CD14-positive monocyte (primary cell): ENCODE results near the gene KCNMA1. TPM values are rescaled to one million over a fixed set of nuclear protein-coding genes. Genes with fewer than 3 reads are reported as not detected.

ENCODE experiments used
- DNase-seq, 3 donors: peaks; one replicate each; pipeline ENCODE4 v3.0.0-alpha.2; 2011 to 2022
- H2AFZ ChIP-seq: 2 replicates; pipeline ENCODE4 v1.6.0; 2012; ENCODE audit warnings: mild to moderate bottlenecking, low read depth, low read length, inconsistent platforms; ENCODE audit not compliant: insufficient read depth, poor library complexity, severe bottlenecking
- H3K27ac ChIP-seq, 2 donors: 1 replicate in 1 of 2; 2 replicates in 1 of 2; pipeline ENCODE4 v1.5.1; 2012 to 2013; ENCODE audit warnings: low read length in 2 of 2, control low read depth in 1 of 2, inconsistent platforms in 1 of 2, low read depth in 1 of 2, mild to moderate bottlenecking in 1 of 2
- H3K27me3 ChIP-seq, 2 donors: one replicate each; pipeline versions ENCODE4 v1.6.0 to v1.6.1; 2011 to 2013; ENCODE audit warnings: low read length in 2 of 2; ENCODE audit not compliant: control insufficient read depth in 2 of 2, insufficient read depth in 2 of 2
- H3K36me3 ChIP-seq, 2 donors: replicated peaks in 1 of 2; 1 replicate in 1 of 2; 2 replicates in 1 of 2; pipeline versions ENCODE4 v1.5.1 to v1.6.1; 2012 to 2013; ENCODE audit warnings: low read length in 2 of 2, control low read depth in 1 of 2, inconsistent platforms in 1 of 2, mild to moderate bottlenecking in 1 of 2; ENCODE audit not compliant: insufficient read depth in 2 of 2, control insufficient read depth in 1 of 2
- H3K4me1 ChIP-seq, 2 donors: 1 replicate in 1 of 2; 2 replicates in 1 of 2; pipeline versions ENCODE4 v1.5.1 to v1.6.1; 2012 to 2013; ENCODE audit warnings: low read length in 2 of 2, control low read depth in 1 of 2, inconsistent platforms in 1 of 2, mild to moderate bottlenecking in 1 of 2, moderate library complexity in 1 of 2; ENCODE audit not compliant: insufficient read depth in 2 of 2, control insufficient read depth in 1 of 2
- H3K4me2 ChIP-seq: replicated peaks from 2 replicates; pipeline ENCODE3; 2012; ENCODE audit warnings: low read length, moderate library complexity, mild to moderate bottlenecking; ENCODE audit not compliant: poor library complexity, severe bottlenecking; ENCODE audit errors: extremely low read depth
- H3K4me3 ChIP-seq, 3 experiments: fragments of 200-600 bp in 1 of 3; sonication (generic) in 1 of 3; replicated peaks in 1 of 3; 1 replicate in 2 of 3; 2 replicates in 1 of 3; pipeline ENCODE4 v1.5.1; 2011 to 2013; ENCODE audit warnings: low read length in 3 of 3, mild to moderate bottlenecking in 3 of 3, control low read depth in 2 of 3, low read depth in 2 of 3, inconsistent platforms in 1 of 3, moderate library complexity in 1 of 3
- H3K79me2 ChIP-seq: 2 replicates; pipeline ENCODE4 v1.6.0; 2012; ENCODE audit warnings: mild to moderate bottlenecking, control low read depth, inconsistent platforms, low read length, moderate library complexity; ENCODE audit not compliant: insufficient read depth
- H3K9ac ChIP-seq: 2 replicates; pipeline ENCODE4 v1.6.0; 2017; ENCODE audit warnings: low read length, mild to moderate bottlenecking; ENCODE audit not compliant: insufficient read depth, poor library complexity, severe bottlenecking
- H3K9me3 ChIP-seq, 2 donors: replicated peaks in 1 of 2; 1 replicate in 1 of 2; 2 replicates in 1 of 2; pipeline versions ENCODE4 v1.5.1 to v1.6.1; 2012 to 2013; ENCODE audit warnings: low read length in 2 of 2, control low read depth in 1 of 2; ENCODE audit not compliant: control insufficient read depth in 1 of 2, insufficient read depth in 1 of 2
- H4K20me1 ChIP-seq: 2 replicates; pipeline ENCODE4 v1.6.0; 2012; ENCODE audit warnings: mild to moderate bottlenecking, low read length, control low read depth, moderate library complexity; ENCODE audit not compliant: insufficient read depth
- H3K27ac Mint-ChIP-seq, 7 donors: one replicate each; pipeline ENCODE4 v1.8.0; 2020; ENCODE audit warnings: mild to moderate bottlenecking in 7 of 7, mixed read lengths in 7 of 7, moderate library complexity in 6 of 7, inconsistent platforms in 2 of 7
- H3K27me3 Mint-ChIP-seq, 3 donors: one replicate each; pipeline ENCODE4 v1.8.0; 2021 to 2022; ENCODE audit warnings: low read depth in 3 of 3, mild to moderate bottlenecking in 3 of 3, mixed read lengths in 3 of 3, moderate library complexity in 3 of 3, inconsistent platforms in 1 of 3
- H3K36me3 Mint-ChIP-seq, 2 donors: one replicate each; pipeline ENCODE4 v1.8.0; 2020; ENCODE audit warnings: mixed read lengths in 2 of 2, inconsistent platforms in 1 of 2, mild to moderate bottlenecking in 1 of 2
- H3K4me1 Mint-ChIP-seq: one replicate; pipeline ENCODE4 v1.8.0; 2020; ENCODE audit warnings: mild to moderate bottlenecking, mixed read lengths
- H3K4me3 Mint-ChIP-seq, 2 donors: one replicate each; pipeline ENCODE4 v1.8.0; 2020; ENCODE audit warnings: mild to moderate bottlenecking in 2 of 2, mixed read lengths in 2 of 2, moderate library complexity in 1 of 2
- H3K9me3 Mint-ChIP-seq, 7 donors: one replicate each; pipeline ENCODE4 v1.8.0; 2020 to 2022; ENCODE audit warnings: mixed read lengths in 7 of 7, mild to moderate bottlenecking in 6 of 7, moderate library complexity in 6 of 7, inconsistent platforms in 2 of 7
- CTCF ChIP-seq: fragments of 200-600 bp; IDR thresholded peaks from one replicate; pipeline ENCODE4 v1.8.0; 2022; ENCODE audit warnings: antibody characterized with exemption, mild to moderate bottlenecking
- WGBS: methylation state at CpG from one replicate; pipeline ENCODE4 v1.1.5; 2013; ENCODE audit warnings: missing lambda C conversion rate; ENCODE audit not compliant: insufficient coverage; 5-methylcytosine and 5-hydroxymethylcytosine counted together
- intact Hi-C, 2 donors: fragments of 100-400 bp; cut with micrococcal nuclease; formaldehyde crosslinking; loops; one replicate each; pipeline versions ENCODE4 v1.15.0 to v1.15.1; 2023
- polyA plus RNA-seq, 3 donors: library from polyadenylated mRNA; depleted of rRNA in 1 of 3; unstranded in 2 of 3; stranded (reverse) in 1 of 3; fragments of 300-500 nt in 2 of 3; fragments of >200 nt in 1 of 3; fragmentation: Illumina TruSeq in 2 of 3; gene quantifications; 1 replicate in 2 of 3; 2 replicates in 1 of 3; pipeline ENCODE4 v1.2.3, GENCODE V29; 2012 to 2021

Gene KCNMA1
- polyA plus RNA-seq, 3 donors: 0.11 to 1.0 TPM; not detected in 1

GRCh38 chr10:76961841-76962240 is 675.8 kb downstream of the KCNMA1 start:
- no peak for DNase-seq
- Mint-ChIP-seq H3K9me3 (peaks cover 0 to 8% (median 0%) of the 10 kb centered on the region in 7 donors), H3K27me3 (peaks cover 2 to 8% (median 2%) of the 10 kb centered on the region in 3 donors), H3K27ac (no peak overlapping the region), H3K4me1 (peaks cover 9% of the 10 kb centered on the region), H3K4me3 (no peak overlapping the region), H3K36me3 (no peaks in the 10 kb centered on the region)
- TF ChIP-seq CTCF: no peak
- intact Hi-C loops: no loop called here
- no peaks in the 10 kb centered on the region for H3K9me3 ChIP-seq
- no peaks in the 10 kb centered on the region for H4K20me1 ChIP-seq
- no peaks in the 10 kb centered on the region for H3K79me2 ChIP-seq
- H2AFZ ChIP-seq: no peak overlapping the region
- no peak overlapping the region for H3K9ac ChIP-seq
- H3K4me3 ChIP-seq: no peak overlapping the region
- H3K27me3 ChIP-seq: no peaks in the 10 kb centered on the region
- no peaks in the 10 kb centered on the region for H3K4me1 ChIP-seq
- H3K36me3 ChIP-seq: no peaks in the 10 kb centered on the region
- H3K4me2 ChIP-seq: no peak overlapping the region
- H3K27ac ChIP-seq: no peak overlapping the region
- WGBS: no CpG with 5 or more reads among the region's 5 CpGs

- peaks cover 2 to 6% (median 5%) of the 10 kb centered on the region in 3 donors for H3K27me3 Mint-ChIP-seq
- Histone ChIP-seq H3K9me3 (no peaks in the 10 kb centered on the region), H3K4me2 (no peak overlapping the region), H3K27me3 (no peaks in the 10 kb centered on the region), H4K20me1 (no peaks in the 10 kb centered on the region), H3K4me3 (no peak overlapping the region), H3K79me2 (no peaks in the 10 kb centered on the region), H3K27ac (no peak overlapping the region), H3K9ac (no peak overlapping the region), H3K36me3 (no peaks in the 10 kb centered on the region), H2AFZ (no peak overlapping the region), H3K4me1 (no peaks in the 10 kb centered on the region)
- H3K9me3 Mint-ChIP-seq: peaks cover 0 to 8% (median 0%) of the 10 kb centered on the region in 7 donors
- no peak overlapping the region for H3K4me3 Mint-ChIP-seq
- no peak for TF ChIP-seq CTCF
- no peaks in the 10 kb centered on the region for H3K36me3 Mint-ChIP-seq
- no peak for DNase-seq
- intact Hi-C loops: no loop called here
- H3K27ac Mint-ChIP-seq: no peak overlapping the region
- H3K4me1 Mint-ChIP-seq: peaks cover 9% of the 10 kb centered on the region
- WGBS: 60% methylated on average over 1 of the region's 2 CpGs
Measured at GRCh38 chr10:76959111-76959510, 678.5 kb downstream of the KCNMA1 start.
